GM12872 (cell line): ENCODE results near the gene SZRD1.

Experiments
- TF ChIP-seq, protein P1 (sequence below): IDR thresholded peaks from 3 replicates; pipeline ENCODE4 v1.5.1; 2011; ENCODE audit warnings: low read depth, mild to moderate bottlenecking, low read length, moderate library complexity; ENCODE audit not compliant: insufficient read depth

The SZRD1 gene

DNA sequence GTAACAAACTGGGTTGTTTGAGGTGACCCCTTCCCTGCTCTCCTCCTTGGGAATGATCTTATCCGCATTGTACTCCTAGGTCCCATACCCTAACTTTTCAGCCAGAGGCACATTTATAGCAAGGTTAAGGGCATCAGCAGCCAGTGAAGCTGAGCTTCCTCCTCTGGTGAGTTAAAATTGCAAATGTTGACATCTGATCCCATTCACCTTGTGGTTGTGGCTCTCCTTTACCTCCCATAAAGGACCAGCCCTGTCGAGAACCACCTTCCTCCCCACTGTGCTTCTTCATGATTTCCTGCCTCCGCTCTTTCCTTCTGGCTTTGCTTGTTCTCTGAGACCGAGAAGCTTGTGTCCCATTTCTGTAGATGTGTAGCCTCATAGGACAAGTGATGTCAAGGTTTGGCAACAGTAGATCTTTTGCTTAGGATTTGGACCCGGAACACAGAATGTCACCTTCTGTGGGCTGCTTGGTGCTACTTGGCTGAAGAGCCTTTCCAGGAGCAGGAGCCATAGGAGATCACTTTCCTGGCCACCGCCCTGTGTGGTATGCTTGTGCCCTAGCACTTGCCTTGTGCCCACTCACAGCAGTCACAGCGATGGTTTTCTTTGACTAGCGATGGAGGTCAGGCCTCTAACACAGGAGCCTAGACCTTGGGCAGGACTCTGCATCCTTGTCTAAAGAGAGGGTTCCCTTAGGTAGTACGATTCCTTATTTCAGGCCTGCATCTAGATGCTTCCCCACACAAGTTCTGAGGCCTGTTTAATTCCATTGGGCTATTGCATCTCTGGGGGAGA lies 18.8 kb downstream of the SZRD1 start:
- TF ChIP-seq, protein P1, sequence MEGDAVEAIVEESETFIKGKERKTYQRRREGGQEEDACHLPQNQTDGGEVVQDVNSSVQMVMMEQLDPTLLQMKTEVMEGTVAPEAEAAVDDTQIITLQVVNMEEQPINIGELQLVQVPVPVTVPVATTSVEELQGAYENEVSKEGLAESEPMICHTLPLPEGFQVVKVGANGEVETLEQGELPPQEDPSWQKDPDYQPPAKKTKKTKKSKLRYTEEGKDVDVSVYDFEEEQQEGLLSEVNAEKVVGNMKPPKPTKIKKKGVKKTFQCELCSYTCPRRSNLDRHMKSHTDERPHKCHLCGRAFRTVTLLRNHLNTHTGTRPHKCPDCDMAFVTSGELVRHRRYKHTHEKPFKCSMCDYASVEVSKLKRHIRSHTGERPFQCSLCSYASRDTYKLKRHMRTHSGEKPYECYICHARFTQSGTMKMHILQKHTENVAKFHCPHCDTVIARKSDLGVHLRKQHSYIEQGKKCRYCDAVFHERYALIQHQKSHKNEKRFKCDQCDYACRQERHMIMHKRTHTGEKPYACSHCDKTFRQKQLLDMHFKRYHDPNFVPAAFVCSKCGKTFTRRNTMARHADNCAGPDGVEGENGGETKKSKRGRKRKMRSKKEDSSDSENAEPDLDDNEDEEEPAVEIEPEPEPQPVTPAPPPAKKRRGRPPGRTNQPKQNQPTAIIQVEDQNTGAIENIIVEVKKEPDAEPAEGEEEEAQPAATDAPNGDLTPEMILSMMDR, result no peak

DNA sequence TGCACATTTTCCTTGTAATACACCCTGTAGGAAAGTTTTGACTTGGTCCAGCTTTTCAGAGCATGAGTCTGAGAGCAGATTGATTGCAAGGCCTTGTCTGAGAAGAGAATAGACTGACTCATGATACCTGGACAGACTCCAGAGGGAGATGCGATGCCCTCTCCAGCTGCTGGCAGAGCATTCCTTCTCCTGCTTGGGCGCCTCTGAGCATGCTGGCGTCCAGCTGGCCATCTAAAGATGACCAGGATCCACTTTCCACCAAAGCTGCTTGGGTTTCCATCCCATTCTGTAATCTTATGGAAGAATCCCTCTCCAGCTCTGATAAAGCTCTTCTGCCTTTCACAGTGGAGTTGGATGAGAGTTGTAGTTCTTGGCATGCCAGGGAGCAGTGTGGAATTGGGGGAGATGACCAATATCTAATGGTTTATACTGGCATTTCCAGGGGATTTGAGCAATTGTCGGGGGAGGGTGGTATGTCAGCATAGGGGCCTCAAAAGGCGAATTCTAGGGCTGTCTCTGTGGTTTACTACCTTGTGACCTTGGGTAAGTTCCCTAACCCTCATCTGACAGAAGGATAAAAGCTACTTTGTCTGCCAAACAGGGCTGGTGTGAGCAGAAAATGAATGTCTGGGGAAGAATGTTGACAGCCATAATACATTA lies 19.5 kb downstream of the SZRD1 start:
- TF ChIP-seq, protein P1, result no peak

DNA sequence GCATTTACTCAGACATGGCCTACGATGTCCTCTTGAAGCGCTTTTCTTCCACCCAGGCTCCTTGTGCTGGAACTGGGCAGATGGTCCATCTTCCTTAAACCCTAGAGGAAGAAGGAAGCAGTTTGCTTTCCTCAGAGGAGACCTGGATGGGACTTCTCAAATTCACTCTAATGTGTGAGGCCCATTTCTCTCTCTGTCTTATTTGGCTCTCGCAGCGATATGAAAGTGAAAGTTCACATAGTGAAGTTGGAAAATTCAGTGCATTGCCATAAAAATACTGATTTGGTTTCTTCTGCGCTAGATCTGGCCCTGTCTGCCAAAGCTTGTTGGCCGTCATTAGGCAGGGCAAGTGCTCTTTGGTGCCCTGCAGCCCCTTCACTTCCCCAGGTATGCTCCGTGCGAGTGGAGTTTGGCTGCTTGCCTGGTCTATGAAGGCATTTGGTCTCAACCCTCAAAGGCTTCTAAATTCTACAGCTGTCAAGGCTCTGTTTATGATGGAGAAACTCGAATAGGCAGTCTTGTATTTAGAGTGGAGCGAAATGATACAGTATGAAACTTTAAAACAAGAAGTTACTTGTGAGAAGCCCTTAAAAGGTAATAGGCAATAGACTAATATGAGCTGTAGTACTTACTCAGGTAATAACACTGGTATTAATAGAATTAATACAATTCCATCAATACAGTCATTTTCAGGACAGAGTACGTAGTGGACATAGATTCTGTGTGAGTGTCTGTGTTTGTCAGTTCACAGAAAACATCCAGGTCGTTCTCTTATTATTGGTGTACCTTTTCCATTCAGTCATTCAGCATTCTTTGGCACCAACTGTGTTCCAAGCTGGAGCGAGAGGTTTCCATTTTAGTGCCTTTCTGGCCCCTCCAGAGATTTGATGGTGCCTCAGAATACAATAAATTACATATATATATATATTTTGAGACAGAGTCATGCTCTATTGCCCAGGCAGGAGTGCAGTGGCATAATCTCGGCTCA lies 20.5 kb downstream of the SZRD1 start:
- TF ChIP-seq, protein P1, result no peak

DNA sequence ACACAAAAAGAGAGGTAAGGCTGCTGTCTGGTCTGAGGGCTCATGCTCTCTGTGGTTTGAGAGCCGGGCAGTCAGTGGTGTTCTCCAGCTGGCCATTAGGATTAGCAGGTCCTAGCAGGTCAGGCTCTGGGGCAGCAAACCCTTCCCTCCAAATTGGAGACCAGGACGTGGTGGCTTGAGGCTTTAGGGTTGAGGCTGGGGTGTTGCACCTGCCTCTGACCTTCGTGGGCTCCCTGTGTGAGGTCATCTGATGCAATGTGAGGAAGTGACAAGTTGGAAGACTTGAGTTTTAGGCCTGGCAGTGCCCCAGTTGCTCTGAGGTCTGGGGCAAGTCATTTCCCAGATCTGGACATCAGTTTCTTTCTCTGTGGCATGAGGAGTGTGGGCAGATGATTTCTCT lies 24.4 kb downstream of the SZRD1 start:
- TF ChIP-seq, protein P1, result no peak

DNA sequence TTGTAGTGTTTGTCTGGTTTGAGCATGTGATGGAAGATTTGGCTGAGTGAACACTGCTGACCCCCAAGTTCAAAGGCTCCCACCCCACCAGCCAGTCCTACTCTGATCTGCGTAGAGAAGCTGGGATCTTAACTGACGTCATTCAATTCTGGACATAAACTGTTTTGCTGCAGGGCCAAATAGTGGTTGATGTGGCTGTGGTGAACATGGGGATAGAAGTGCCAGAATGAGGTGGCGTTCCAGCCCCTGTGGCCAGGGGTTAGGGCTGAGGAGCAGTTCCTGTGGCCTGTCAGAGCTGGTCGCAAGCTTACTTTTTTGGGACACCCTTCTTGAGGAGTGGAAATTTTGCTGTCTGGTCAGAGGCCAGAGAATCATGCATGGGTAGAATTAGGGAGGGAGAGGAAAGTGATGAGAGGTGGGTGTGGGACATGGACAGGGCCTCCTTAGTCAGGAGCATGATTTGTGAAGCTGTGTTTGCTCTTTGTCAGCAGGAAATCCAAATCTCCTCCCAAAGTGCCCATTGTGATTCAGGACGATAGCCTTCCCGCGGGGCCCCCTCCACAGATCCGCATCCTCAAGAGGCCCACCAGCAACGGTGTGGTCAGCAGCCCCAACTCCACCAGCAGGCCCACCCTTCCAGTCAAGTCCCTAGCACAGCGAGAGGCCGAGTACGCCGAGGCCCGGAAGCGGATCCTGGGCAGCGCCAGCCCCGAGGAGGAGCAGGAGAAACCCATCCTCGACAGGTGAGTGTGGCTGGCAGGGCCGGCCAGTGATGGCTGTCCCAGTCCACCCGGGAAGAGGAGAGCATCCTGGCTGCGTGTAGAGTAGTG lies 25.9 kb downstream of the SZRD1 start:
- TF ChIP-seq, protein P1, result no peak

DNA sequence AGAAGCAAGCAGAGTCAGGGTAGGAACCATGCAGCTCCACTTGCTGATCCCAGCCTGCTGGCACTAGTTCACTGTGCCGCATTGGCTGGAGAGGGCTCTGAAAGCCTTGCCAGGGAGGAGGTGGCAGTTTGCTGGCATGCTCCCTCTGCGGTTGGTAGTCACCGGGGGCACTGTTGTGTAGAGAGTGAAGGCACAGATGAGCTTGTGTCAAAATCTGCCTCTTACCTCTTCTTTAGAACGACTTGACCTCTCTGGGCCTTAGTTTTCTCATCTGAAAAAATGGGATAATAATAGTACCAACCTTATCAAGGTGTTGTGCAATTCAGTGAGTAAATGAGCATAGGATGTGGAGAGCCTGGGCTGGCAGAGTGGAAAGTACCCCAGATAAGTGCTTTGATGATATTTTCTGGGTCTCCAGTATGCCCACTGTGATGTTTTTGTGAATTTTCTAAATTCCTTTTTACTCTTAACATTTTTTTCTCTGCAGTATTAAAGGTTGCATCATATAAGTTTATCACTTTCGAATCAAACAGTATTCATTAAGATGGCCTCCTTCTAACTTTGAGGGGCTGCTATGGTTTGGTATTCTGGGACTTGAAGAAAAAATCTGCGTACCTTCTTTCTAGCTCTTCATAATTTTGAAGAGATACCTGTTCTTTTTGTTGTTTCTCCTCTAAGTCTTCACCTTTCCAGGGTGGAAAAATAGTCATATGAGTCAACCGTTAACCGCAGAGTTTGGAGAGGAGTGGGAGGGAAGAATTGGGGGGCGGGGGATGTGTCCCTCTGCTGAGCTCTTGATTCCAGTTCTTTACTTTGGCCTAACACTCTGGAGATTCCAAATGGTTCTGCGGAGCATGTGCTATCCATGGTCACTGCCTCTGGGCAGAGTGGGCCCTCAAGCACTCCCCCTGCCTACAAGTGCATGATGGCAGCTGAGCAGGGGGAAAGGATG lies 26.8 kb downstream of the SZRD1 start:
- TF ChIP-seq, protein P1, result no peak
